GM19395 (cell line): ENCODE measurements around the gene URB1.

Experiments
- ATAC-seq: cut with Tn5 transposase; IDR thresholded peaks from one replicate; pipeline ENCODE4 v1.9.1; 2021; ENCODE audit warnings: mild to moderate bottlenecking, moderate library complexity; ENCODE audit not compliant: unreplicated experiment

The URB1 gene

DNA sequence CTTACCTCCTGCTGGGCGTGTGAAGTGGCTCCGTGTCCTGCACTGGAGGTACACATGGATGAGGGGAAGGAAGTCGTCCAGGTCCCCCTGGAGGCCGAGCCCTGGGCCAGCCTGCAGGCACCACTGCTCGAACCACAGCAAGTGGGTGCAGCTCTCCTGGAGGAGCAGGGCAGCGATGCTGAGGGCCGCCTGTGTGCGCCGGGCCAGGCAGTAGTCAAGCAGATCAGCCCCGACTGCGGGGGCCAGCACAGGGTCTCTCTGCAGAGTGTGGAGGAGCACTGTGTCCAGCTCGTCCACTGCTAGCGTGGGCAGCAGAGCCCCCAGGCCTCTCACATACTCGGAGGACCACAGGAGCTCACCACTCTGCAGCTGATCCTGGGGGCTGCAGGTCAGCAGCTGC is 45.9 kb downstream of the URB1 start:
- ATAC-seq: no peak

DNA sequence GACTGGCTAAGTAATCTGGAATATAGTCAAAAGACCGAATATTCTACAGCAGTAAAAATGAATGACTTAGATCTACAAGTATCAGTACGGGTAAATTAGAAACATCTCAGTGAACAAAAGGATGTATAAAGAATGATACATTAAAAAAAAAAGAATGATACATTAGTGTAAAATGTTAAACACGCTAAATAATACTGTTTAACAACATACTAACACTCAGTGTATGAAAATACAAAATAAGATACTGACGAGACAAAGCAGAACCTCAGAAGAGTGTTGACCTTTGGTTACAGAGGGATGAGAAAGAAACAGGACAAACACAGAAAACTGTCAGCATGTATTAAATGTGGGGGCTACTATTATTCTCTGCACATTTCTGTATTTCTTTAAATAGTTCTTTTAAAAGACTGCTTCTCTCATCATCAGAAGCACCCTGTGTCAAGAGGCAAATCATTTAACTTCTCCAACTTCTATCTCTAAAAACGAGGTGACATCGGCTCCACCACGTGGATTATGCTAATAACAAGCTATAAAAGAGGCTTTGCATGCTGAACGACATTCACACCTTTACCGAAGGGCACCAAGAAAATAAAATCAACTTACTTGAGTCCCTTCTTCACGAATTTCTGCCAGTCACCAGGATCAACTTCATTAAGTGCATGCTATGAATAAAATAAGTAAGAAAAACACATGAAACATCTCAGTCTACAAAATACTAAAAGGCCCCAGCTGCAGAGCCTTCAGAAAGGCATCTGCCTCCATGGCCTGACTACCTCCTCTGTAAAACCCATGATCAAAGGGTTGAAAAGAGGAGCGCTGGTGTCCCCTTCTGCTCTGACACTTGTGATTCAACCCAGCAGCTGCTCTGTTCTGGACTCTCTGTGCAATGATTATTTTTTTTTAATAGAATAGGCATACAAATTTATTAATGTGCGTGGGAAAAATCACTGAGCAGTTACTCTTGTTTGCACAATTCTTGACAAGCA is 51.7 kb downstream of the URB1 start:
- no peak for ATAC-seq

DNA sequence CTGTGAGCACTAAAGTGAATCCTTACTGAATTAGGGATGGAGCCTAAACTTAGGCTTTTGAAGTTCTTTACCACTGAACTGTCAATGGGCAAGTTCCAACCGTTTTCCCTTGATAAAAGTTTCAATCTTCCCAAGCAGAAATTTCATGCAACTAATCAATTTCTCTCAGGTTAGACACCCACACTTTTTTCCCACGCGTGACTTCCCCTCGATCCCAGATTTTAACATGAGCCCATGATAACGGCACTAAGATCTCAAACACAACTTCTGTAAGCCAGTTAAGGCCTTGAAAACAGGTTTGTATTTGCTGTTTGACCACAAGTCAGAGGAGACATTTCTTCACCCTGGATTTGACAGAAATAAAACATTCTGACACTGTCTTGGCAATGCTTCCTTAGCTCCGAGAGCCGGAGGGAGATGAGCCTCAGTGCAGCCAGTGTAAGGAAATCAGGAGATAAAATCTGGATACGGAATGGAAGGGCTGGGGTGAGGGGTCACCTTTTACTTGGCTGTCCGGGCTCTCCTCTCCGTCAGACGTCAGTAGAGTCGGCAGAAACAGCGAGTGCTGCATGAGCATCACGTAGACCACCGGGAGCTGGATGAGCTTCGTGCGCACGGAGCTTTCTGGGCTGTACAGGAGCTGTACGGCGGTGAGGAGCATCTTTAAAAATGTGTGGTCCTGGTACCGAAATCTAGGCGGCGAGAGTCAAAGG is 54.4 kb downstream of the URB1 start:
- no peak for ATAC-seq

DNA sequence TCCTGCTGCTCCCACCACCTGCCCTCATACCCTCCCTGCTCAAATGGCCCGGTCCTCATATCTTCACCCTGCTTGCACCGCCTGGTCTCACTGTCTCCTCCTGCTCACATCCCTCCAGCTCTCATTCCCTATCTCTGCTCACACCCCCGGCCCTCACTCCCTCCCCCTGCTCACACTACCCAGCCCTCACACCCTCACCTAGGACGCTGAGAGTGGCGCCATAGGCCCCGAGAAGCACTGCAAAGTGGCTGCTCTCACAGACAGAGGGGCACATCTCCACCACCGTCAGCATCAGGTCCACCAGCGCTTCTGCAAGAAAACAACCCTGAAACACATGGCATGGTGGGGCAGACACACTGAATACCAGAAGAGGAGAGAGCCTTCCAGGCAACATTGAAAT is 55.6 kb downstream of the URB1 start:
- no peak for ATAC-seq

DNA sequence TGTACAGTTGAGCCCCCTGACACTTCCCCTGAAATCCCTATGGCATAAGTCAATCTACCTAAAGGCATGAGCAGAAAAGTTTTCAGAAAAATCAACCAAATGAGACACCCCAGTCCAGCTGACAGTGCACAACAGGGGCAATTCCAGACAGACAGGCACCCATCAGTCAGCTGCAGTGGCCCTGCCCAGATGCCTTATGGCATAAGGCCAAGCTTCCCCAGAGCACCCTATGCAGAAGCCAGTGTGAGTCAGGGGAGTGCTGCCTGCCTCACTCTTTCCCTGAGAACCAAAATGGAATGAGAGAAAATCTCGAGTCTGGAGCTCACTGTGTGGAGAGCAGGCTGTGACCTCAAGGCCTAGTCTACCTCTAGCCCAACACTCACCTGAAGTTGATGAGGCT is 56.1 kb downstream of the URB1 start:
- ATAC-seq: no peak

DNA sequence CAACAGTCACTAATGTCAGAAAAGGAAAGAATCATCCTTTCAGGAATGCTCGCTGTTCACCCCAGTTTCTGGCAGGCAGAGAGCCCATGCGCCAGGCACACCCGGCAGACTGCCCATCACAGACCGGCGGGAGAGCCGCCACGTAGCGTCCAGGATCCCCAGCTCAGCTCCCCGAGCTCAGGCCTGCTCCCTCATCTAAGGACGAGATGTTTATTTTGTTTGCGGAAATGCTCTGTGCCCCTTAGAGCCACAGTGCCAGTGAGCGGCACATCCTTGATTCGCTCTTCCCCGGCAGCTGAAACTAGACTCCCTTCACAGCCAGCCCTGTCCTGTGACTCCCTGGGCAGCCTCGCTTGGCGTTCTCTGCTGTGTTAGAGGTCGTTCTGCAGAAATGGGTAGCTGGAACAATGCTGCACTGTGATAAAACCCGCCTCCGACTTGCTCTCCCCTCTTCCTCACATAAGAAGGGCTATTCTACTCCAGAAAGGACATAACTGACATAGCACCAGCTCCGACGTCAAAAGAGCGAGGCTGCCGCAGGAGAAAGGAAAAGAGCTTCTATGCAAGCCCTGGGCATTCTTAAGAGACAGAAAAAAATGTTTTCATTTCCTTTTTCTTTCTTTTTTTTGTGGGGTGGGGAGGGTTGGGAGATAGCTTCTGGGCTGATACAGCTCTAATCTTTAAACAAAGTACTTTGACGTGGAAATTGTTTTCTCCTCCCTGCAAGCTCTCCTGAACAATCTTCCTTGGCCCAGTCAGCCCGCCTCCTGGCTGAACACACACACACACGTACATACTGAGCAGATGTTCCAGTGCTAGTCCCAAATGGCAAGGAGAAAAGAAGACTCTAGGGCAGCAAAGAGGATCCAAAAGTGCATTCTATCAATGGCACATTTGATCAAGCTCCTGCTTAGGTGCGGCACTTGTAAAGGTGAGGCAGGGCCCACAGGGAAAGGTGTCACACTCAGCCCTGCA is 56.9 kb downstream of the URB1 start:
- no peak for ATAC-seq

DNA sequence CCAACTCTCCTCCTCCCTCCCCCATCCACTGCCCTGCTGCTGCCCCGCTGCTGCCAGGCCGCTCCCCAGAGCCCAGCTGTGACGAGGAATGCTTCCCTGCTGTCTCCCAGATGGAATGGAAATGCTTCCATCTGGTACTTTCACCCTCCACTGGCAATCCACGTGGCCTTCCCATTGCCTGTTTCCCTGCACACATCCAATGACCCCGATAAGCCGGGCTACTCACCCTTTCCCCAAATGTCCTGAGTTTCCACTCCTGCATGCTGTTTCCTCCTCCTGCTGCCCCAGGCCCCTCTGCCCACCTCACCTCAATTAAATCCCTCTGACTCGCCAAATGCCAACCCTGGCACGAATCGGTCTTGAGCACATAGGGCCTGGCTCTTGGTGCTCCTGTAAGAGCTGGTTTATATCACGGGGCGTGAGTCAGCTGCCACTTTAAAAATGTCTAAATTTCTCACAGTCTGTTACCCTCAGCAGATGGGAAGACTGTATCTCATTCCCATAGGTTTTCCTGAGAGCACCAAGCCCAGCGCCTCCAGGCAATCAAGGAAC is 57.8 kb downstream of the URB1 start:
- ATAC-seq: no peak

DNA sequence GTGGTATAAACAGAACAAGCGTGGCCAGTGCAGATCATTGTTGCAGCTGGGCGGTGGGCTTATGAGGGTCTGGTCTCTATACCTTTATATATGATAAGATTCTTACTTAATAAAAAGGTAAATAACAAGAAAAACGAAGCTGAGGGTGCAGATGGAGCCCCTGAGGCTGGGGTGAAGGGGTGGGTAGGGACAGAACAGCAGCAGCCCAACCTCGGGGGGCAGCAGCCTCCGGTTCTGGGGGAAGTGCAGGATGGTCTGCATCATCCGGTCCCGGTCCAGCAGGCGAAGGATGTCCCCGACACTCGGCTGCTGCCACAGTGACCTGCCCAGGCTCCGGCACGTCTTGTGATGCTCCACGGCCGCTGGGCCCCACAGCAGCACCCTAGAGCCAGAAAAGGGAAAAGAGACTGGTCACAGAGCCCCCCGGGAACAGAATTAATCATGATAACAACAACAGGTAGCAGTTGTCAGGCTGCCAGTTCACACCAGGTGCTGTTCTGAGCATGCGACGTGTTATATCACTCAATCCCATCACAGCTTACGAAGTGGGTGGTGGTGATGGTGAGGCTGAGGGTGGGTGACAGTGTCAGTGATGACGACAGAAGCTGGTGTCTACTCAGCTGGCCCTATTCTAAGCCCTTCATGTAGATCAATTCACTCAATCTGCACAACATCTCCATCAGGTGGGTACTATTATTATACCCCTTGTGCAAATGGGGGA is 58.7 kb downstream of the URB1 start:
- no peak for ATAC-seq

DNA sequence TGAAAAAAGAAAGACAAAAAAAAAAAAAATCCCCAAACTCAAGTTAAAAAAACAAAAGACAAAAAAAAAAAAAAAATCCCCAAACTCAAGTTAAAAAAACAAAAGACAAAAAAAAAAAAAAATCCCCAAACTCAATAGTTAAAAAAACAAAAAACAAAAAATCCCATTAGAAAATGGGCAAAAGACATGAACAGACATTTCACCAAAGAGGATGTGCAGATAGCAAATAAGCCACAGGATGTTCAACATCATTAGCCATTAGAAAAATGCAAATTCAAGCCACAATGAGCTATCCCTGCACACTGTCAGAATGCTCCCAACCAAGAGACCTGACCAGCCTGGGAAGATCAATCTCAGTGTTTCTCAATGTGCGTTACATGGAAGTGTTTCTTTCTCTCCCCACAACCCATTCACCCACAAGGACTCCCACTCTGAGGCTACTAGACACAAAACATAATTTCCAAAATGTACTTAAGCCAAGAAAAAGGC is 60.3 kb downstream of the URB1 start:
- ATAC-seq: no peak

DNA sequence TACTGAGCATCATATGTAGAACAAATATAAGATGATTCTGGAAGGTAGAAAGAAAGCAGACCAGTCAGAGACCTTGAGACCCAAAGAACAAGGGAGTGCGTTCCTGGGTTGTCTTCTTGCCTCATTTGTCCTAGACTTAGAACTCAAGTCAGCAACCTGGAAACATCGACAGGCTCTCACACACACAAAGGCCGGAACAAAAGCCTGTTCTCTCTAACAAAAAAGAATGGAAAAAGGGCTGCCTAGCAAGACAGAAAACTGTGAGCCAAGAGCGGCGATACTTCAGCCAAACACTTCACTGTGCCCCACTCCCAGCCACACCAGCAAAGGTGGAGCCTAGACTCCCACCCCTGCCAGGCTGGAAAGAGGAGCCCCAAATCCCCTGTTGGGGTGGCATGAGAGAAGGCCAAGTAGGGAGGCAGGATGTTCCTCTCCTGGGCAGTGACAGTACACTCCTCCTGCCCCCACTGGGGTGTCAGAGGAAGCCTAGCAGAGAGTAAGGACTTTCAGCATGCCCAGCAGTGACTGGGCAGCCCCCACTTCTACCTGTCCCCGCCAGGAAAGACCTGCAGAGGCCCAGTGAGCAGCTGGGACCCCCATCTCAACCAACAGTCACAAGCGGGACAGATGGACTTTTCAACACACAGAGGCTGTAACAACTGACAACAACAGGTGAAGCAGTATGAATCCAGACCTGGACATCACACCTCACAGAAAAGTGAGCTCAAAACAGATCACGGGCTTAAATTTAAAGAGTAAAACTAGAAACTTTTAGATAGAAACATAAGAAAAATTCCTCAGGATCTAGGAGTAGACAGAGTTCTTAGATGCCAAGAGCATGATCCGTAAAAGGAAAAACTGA is 61.1 kb downstream of the URB1 start:
- ATAC-seq: no peak

DNA sequence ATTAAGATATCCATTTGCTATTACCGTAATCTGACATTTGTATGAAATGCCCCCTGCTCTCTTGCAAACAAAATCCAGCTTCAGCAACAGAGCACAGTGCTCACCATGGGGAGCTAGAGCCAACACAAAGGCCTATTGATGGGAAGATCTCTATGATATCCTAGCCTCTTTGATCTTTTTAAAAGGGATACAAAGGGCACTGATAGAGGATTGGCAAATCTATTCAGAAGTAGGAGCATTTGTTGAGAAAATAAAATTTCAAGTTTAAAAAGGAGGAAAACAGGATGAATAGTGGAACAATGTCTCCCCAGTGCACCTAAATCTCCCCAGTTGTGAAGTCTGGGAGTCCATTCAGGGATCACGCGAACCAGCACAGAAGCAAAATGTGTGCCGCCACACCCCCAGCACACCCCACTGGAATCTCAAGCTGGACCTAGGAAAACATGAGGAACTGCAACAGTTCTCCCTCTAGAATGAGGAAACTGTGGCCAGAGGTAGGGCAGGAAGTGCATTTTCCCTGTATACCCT is 62.0 kb downstream of the URB1 start:
- ATAC-seq: no peak

DNA sequence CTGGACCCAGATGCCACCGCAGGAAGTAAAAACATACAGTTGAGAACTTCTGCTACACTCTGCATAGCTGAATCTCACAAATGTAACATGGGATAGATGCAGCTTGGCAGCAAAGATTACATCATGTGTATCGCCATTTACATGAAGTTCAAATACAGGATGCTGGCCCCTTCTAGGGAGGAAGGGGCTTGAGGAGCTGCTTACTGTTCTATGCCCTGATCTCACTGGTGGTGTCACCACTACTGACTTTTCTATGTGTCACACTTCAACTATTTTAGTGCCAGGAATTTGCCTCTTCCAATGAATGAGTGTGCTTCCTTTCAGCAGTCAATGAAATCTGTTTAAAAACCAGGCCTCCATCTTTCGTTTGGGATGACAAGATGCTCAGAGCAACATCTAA is 63.0 kb downstream of the URB1 start:
- ATAC-seq: no peak

DNA sequence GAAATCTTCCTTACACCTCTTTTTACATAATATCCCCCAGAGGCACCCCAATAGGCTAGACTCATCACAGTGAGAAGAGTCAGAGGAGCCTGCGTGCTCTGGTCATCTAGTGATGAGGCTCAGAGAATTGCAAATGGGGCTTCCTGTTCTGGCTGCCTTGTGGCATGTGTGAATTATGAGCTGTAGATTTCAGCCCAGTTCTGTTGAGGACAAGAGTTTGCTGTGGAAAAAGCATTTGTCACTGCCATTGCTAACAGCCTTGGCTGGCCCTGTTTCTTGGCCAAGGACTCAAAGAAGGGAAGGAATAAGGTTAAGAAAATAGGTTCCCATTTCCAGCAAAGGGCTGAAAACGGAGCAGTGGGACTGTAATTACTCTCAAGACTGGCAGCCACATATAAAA is 63.5 kb downstream of the URB1 start:
- no peak for ATAC-seq

DNA sequence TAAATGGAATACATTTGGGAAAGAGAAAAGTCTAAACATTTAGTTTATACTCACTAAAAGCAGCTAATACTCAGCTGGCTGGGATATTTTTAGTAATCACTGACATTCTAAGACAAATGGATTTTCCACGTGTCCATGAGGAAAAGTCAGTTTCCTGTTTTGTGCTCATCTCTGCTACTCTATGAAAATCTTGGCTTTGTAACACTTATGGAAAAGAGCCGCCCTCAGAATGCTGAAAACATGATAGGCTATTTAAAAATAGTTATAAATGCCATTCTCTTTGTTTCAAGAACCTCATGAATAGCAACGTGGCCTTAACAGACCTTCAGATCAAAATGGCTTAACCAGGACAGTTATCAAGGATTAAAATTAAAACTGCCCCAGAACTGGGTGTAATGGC is 64.2 kb downstream of the URB1 start:
- no peak for ATAC-seq

DNA sequence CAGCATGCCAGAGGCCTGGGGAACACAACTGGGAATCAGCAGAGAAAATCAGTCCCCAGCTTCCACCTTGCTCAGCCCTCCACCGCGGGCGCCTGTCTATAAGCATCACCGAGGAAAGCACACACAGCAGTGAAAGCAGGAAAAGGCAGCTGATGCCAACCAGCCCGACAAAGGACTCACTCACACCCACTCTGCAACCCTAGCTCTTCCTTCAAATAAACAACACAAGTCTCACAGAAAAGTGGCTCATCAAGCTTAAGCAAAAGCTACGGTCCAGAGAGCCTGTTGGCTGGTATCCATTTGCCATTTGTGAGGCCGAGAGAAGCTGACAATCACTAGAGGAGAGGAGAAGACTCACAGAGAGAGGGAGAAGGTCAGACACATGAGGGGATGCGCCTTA is 67.1 kb downstream of the URB1 start:
- ATAC-seq: no peak

DNA sequence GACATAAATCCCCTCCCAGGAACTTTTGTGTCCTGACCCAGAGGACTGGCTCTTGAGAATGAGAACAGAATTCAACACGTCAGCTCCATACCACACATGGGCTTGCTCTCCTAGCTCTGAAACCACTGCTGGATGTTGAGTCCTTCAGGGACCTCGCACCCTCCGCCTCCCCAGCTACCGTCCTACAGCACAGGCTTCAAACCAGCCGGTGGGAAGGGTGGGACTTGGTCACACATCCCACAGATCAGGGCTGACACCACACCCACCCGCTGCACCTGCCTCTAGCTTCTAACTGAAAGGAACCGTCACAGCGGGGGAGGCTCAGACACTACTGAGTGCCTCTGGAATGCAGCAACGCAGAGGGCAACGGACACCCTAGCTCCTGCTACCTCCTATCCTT is 70.1 kb downstream of the URB1 start:
- no peak for ATAC-seq

DNA sequence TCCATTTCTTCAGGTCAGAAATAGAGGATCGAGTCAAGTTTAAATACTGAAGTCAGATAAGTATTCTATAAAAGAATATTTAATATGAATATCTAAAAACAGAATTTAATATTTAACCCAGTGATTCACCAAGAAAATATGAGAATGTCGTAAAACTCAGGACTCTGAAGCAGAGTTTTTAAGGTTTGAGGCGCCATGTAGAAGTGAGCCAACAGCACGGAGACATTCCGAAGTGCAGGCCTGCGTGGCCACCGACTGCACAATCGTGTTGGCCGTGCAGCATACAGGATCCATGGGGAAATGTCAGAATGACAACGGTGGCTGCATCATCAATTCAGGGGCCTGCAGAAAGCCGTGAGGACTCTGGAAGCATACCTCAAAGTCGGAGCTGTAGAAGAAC is 70.7 kb downstream of the URB1 start:
- no peak for ATAC-seq

DNA sequence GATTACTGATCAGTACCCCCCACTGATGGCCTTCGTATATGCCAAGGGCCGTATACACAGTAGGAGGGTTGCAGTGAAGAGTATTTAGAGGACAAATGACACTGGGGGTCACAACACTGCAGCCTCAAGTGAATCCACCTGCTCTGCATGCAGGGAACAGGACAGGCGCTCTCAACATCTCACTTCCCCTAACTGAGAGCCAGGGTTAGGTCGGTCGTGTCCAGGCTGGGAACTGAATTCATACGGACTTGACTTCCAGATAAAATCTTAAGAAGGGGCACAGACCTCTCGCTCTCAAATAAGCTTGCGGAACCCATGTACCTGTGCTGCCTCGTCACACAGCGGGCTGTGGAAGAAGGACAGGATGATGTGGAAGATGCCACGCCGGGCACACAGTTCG is 71.3 kb downstream of the URB1 start:
- ATAC-seq: no peak

DNA sequence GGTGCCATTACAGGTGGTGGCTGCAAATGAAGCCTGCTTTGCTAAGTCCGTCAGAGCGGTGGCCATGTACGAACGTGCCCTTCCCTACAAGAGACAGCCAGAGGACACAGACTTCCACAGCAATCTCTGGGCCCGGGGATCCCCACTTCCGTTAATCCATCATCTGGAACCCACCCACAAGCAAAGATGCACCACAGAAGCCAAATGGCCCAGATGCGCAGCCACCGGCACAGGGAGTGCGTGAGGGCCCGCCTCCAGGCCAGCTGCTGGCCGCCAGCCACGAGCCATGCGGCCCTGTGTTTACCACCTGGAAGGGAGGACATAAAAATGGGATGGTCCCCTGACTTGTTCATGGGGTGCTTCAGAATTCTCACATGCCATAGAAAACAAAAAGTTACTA is 72.1 kb downstream of the URB1 start:
- ATAC-seq: no peak
